ENCODE measurements around the gene FAM210B.
A peak's percentile ranks its signal among the peaks of the same experiment; 100 is the strongest.

The FAM210B gene

GRCh38 chr20:56352345-56353055 lies 6.3 kb upstream of the FAM210B start:
- H2AFZ ChIP-seq (ENCODE audit: low read depth, low read length) = no peak overlapping the region
- no peak overlapping the region for H3K4me3 ChIP-seq (ENCODE audit: insufficient read depth in 1 of 2, low read depth in 1 of 2, low read length in 2 of 2)
- no peak overlapping the region for H3K27ac ChIP-seq (ENCODE audit: low read length, poor library complexity, severe bottlenecking)
- H3K4ac ChIP-seq (ENCODE audit: low read depth in 1 of 2, low read length in 2 of 2) = no peak overlapping the region
- H2BK15ac ChIP-seq (ENCODE audit: low read depth, poor library complexity, severe bottlenecking) = no peak overlapping the region
- H3K18ac ChIP-seq (ENCODE audit: low read depth in 1 of 2, low read length in 2 of 2) = no peak overlapping the region
- no peak overlapping the region for H3K14ac ChIP-seq (ENCODE audit: low read length in 2 of 2)
- 44% methylated on average over 3 of the region's 5 CpGs for WGBS
- no peak overlapping the region for H3K23ac ChIP-seq (ENCODE audit: low read length in 2 of 2)
- no peak overlapping the region for H2BK12ac ChIP-seq (ENCODE audit: low read length in 2 of 2)
- DNase-seq = no peak
- no peak overlapping the region for H2BK5ac ChIP-seq (ENCODE audit: low read depth, low read length, poor library complexity, severe bottlenecking)
- H3K4me1 ChIP-seq (ENCODE audit: control insufficient read depth, insufficient read depth, low read depth, low read length) = peaks cover 1% of the 10 kb centered on the region
- H2AK5ac ChIP-seq (ENCODE audit: low read length, severe bottlenecking) = no peak overlapping the region
- peak overlapping the region; percentile 1 for H3K9ac ChIP-seq (ENCODE audit: low read length)
- no peaks in the 10 kb centered on the region for H3K36me3 ChIP-seq (ENCODE audit: control insufficient read depth in 1 of 2, insufficient read depth in 2 of 2, low read depth in 1 of 2, low read length in 2 of 2)
- H2BK120ac ChIP-seq (ENCODE audit: low read depth, low read length) = no peak overlapping the region
- H3K27me3 ChIP-seq (ENCODE audit: control insufficient read depth in 1 of 2, insufficient read depth in 1 of 2, low read length in 2 of 2) = peaks cover 0 to 23% of the 10 kb centered on the region in 2 experiments
- no peaks in the 10 kb centered on the region for H3K9me3 ChIP-seq (ENCODE audit: control insufficient read depth, low read length)
- no peak overlapping the region for H4K8ac ChIP-seq (ENCODE audit: low read length)
- no peaks in the 10 kb centered on the region for H3K79me1 ChIP-seq (replicated peaks; ENCODE audit: low read length, poor library complexity, severe bottlenecking)
- H3K4me2 ChIP-seq (ENCODE audit: low read length, poor library complexity, severe bottlenecking) = no peak overlapping the region
- no peak overlapping the region for H4K91ac ChIP-seq (ENCODE audit: low read length)

- Histone ChIP-seq H4K91ac (ENCODE audit: low read length) (no peak overlapping the region), H3K9ac (ENCODE audit: low read length) (no peak overlapping the region), H2BK5ac (ENCODE audit: low read depth, low read length, poor library complexity, severe bottlenecking) (no peak overlapping the region), H3K4me2 (ENCODE audit: low read length, poor library complexity, severe bottlenecking) (no peak overlapping the region), H4K8ac (ENCODE audit: low read length) (no peak overlapping the region), H3K9me3 (ENCODE audit: control insufficient read depth, low read length) (no peaks in the 10 kb centered on the region), H3K4me1 (ENCODE audit: control insufficient read depth, insufficient read depth, low read depth, low read length) (peaks cover 1% of the 10 kb centered on the region), H2BK12ac (ENCODE audit: low read length in 2 of 2) (no peak overlapping the region), H2AK5ac (ENCODE audit: low read length, severe bottlenecking) (no peak overlapping the region), H3K23ac (ENCODE audit: low read length in 2 of 2) (no peak overlapping the region), H2BK120ac (ENCODE audit: low read depth, low read length) (no peak overlapping the region), H2BK15ac (ENCODE audit: low read depth, poor library complexity, severe bottlenecking) (no peak overlapping the region), H3K79me1 (replicated peaks; ENCODE audit: low read length, poor library complexity, severe bottlenecking) (no peaks in the 10 kb centered on the region), H3K4me3 (ENCODE audit: insufficient read depth in 1 of 2, low read depth in 1 of 2, low read length in 2 of 2) (no peak overlapping the region), H3K27ac (ENCODE audit: low read length, poor library complexity, severe bottlenecking) (no peak overlapping the region), H3K18ac (ENCODE audit: low read depth in 1 of 2, low read length in 2 of 2) (no peak overlapping the region), H3K4ac (ENCODE audit: low read depth in 1 of 2, low read length in 2 of 2) (no peak overlapping the region), H3K36me3 (ENCODE audit: control insufficient read depth in 1 of 2, insufficient read depth in 2 of 2, low read depth in 1 of 2, low read length in 2 of 2) (no peaks in the 10 kb centered on the region), H3K14ac (ENCODE audit: low read length in 2 of 2) (no peak overlapping the region), H3K27me3 (ENCODE audit: control insufficient read depth in 1 of 2, insufficient read depth in 1 of 2, low read length in 2 of 2) (peaks cover 0 to 19% of the 10 kb centered on the region in 2 experiments), H2AFZ (ENCODE audit: low read depth, low read length) (no peak overlapping the region)
- 93% methylated on average over 4 of the region's 4 CpGs for WGBS
- DNase-seq = no peak
These were observed 5.4 kb upstream of the FAM210B start for GRCh38 chr20:56353356-56353755.

- Histone ChIP-seq H3K79me1 (replicated peaks; ENCODE audit: low read length, poor library complexity, severe bottlenecking) (peaks cover 21% of the 10 kb centered on the region), H3K27me3 (ENCODE audit: control insufficient read depth in 1 of 2, insufficient read depth in 1 of 2, low read length in 2 of 2) (peaks cover 0 to 5% of the 10 kb centered on the region in 2 experiments), H3K14ac (ENCODE audit: low read length in 2 of 2) (no peak overlapping the region), H3K9me3 (ENCODE audit: control insufficient read depth, low read length) (no peaks in the 10 kb centered on the region), H2BK12ac (ENCODE audit: low read length in 2 of 2) (no peak overlapping the region), H2AK5ac (ENCODE audit: low read length, severe bottlenecking) (no peak overlapping the region), H3K4me3 (ENCODE audit: insufficient read depth in 1 of 2, low read depth in 1 of 2, low read length in 2 of 2) (peak overlapping the region in 1 of 2 experiments; percentile 68), H2BK120ac (ENCODE audit: low read depth, low read length) (no peak overlapping the region), H3K18ac (ENCODE audit: low read depth in 1 of 2, low read length in 2 of 2) (no peak overlapping the region), H3K27ac (ENCODE audit: low read length, poor library complexity, severe bottlenecking) (no peak overlapping the region), H3K4ac (ENCODE audit: low read depth in 1 of 2, low read length in 2 of 2) (no peak overlapping the region), H3K4me1 (ENCODE audit: control insufficient read depth, insufficient read depth, low read depth, low read length) (peaks cover 18% of the 10 kb centered on the region), H4K91ac (ENCODE audit: low read length) (no peak overlapping the region), H3K23ac (ENCODE audit: low read length in 2 of 2) (no peak overlapping the region), H4K8ac (ENCODE audit: low read length) (no peak overlapping the region), H3K9ac (ENCODE audit: low read length) (peak overlapping the region; percentile 39), H3K4me2 (ENCODE audit: low read length, poor library complexity, severe bottlenecking) (no peak overlapping the region), H2BK5ac (ENCODE audit: low read depth, low read length, poor library complexity, severe bottlenecking) (no peak overlapping the region), H2BK15ac (ENCODE audit: low read depth, poor library complexity, severe bottlenecking) (no peak overlapping the region), H3K36me3 (ENCODE audit: control insufficient read depth in 1 of 2, insufficient read depth in 2 of 2, low read depth in 1 of 2, low read length in 2 of 2) (peaks cover 2 to 14% of the 10 kb centered on the region in 2 experiments), H2AFZ (ENCODE audit: low read depth, low read length) (no peak overlapping the region)
- DNase-seq = no peak
- 100% methylated on average over 1 of the region's 6 CpGs for WGBS
These were observed 704 bp upstream of the FAM210B start for GRCh38 chr20:56358070-56358469.

GRCh38 chr20:56359212-56360132 lies 698 bp downstream of the FAM210B start:
- Histone ChIP-seq H3K18ac (ENCODE audit: low read depth in 1 of 2, low read length in 2 of 2) (peak overlapping the region; percentile 44 to 75), H3K4me2 (ENCODE audit: low read length, poor library complexity, severe bottlenecking) (peak overlapping the region; percentile 98), H4K8ac (ENCODE audit: low read length) (peak overlapping the region; percentile 67), H2BK5ac (ENCODE audit: low read depth, low read length, poor library complexity, severe bottlenecking) (no peak overlapping the region), H3K9ac (ENCODE audit: low read length) (peak overlapping the region; percentile 94), H3K27me3 (ENCODE audit: control insufficient read depth in 1 of 2, insufficient read depth in 1 of 2, low read length in 2 of 2) (no peaks in the 10 kb centered on the region), H3K36me3 (ENCODE audit: control insufficient read depth in 1 of 2, insufficient read depth in 2 of 2, low read depth in 1 of 2, low read length in 2 of 2) (peaks cover 2 to 20% of the 10 kb centered on the region in 2 experiments), H2AK5ac (ENCODE audit: low read length, severe bottlenecking) (no peak overlapping the region), H3K9me3 (ENCODE audit: control insufficient read depth, low read length) (no peaks in the 10 kb centered on the region), H4K91ac (ENCODE audit: low read length) (peak overlapping the region; percentile 46), H3K4me1 (ENCODE audit: control insufficient read depth, insufficient read depth, low read depth, low read length) (peaks cover 17% of the 10 kb centered on the region), H3K23ac (ENCODE audit: low read length in 2 of 2) (no peak overlapping the region), H3K79me1 (replicated peaks; ENCODE audit: low read length, poor library complexity, severe bottlenecking) (peaks cover 29% of the 10 kb centered on the region), H3K14ac (ENCODE audit: low read length in 2 of 2) (peak overlapping the region in 1 of 2 experiments; percentile 92), H2BK120ac (ENCODE audit: low read depth, low read length) (no peak overlapping the region), H2BK12ac (ENCODE audit: low read length in 2 of 2) (no peak overlapping the region), H2AFZ (ENCODE audit: low read depth, low read length) (peak overlapping the region; percentile 99), H3K4ac (ENCODE audit: low read depth in 1 of 2, low read length in 2 of 2) (peak overlapping the region in 1 of 2 experiments; percentile 67), H2BK15ac (ENCODE audit: low read depth, poor library complexity, severe bottlenecking) (no peak overlapping the region), H3K4me3 (ENCODE audit: insufficient read depth in 1 of 2, low read depth in 1 of 2, low read length in 2 of 2) (peak overlapping the region; percentile 91 to 98), H3K27ac (ENCODE audit: low read length, poor library complexity, severe bottlenecking) (no peak overlapping the region)
- DNase-seq = peak; percentile 82
- WGBS = 25% methylated on average over 51 of the region's 51 CpGs

Measured in mesenchymal stem cell (in vitro differentiated cells and primary cell).